ENCODE measurements around the gene PTPRU.

Gene PTPRU

DNA sequence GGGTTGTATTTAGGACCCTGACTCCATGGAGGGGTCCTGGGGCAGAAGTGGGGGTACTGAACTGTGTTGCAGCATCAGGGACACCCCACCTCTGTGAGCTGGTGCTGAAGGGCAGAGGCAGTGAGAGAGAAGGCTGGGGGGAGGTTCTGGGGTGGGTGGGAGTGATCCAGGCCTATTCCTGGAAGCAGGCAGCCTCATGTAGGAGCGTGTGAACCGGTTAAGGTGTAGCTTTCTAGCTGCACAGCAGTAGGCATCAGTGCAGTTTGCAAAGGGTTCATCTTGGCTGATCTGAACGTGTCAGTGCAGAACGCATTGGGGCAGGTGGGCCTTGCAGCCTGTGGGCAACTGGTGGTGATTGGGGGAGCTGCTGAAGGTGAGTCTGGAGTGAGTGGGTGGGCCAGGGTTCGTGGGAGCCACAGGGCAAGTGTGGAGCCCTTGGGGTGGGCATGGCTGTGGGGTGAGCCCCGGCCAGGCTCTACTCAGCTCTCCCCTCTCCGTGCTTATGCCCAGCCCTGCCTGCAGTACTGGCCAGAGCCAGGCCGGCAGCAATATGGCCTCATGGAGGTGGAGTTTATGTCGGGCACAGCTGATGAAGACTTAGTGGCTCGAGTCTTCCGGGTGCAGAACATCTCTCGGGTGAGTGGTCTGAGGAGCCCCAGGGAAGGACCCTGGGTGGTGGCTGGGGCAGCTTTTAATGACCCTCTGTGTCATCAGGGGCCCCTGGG lies 86.7 kb downstream of the PTPRU start:
- CTCF ChIA-PET = interaction anchor here (1.5 to 1.9 kb wide), 2 partner anchors 9 to 18 kb away, joined by 5 to 9 read pairs; no protein-coding TSS in a partner anchor

DNA sequence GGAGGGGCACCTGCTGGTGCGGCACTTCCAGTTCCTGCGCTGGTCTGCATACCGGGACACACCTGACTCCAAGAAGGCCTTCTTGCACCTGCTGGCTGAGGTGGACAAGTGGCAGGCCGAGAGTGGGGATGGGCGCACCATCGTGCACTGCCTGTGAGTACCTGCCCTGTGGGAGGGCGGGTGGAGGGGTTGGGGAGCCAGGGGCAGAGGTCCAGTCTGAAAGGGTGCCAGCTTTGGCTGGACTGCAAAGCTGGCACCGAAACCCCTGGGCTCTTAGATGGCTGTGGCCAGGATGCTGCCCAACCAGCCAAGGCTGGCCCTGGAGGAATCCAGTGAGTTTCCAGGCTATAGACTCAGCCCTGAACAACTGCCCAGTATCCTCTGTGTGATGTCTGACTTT lies 87.3 kb downstream of the PTPRU start:
- no peak for DNase-seq (ENCODE audit: low read depth, low spot score)
- H3K4me3 ChIP-seq (ENCODE audit: low read depth, low read length) = no peak overlapping the region
- POLR2A ChIA-PET = no interaction called here
- CTCF ChIA-PET = no interaction called here
- TF ChIP-seq, protein P1, sequence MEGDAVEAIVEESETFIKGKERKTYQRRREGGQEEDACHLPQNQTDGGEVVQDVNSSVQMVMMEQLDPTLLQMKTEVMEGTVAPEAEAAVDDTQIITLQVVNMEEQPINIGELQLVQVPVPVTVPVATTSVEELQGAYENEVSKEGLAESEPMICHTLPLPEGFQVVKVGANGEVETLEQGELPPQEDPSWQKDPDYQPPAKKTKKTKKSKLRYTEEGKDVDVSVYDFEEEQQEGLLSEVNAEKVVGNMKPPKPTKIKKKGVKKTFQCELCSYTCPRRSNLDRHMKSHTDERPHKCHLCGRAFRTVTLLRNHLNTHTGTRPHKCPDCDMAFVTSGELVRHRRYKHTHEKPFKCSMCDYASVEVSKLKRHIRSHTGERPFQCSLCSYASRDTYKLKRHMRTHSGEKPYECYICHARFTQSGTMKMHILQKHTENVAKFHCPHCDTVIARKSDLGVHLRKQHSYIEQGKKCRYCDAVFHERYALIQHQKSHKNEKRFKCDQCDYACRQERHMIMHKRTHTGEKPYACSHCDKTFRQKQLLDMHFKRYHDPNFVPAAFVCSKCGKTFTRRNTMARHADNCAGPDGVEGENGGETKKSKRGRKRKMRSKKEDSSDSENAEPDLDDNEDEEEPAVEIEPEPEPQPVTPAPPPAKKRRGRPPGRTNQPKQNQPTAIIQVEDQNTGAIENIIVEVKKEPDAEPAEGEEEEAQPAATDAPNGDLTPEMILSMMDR (IDR thresholded peaks at IDR 0.05; ENCODE audit: insufficient read depth, low read length, missing control alignments) = no peak

More for the DNA sequence above, 86.7 kb downstream of the PTPRU start:
- POLR2A ChIA-PET = no interaction called here
- no peak overlapping the region for H3K4me3 ChIP-seq (ENCODE audit: low read depth, low read length)
- TF ChIP-seq, protein P1 (IDR thresholded peaks at IDR 0.05; ENCODE audit: insufficient read depth, low read length, missing control alignments) = no peak
- DNase-seq (ENCODE audit: low read depth, low spot score) = no peak

DNA sequence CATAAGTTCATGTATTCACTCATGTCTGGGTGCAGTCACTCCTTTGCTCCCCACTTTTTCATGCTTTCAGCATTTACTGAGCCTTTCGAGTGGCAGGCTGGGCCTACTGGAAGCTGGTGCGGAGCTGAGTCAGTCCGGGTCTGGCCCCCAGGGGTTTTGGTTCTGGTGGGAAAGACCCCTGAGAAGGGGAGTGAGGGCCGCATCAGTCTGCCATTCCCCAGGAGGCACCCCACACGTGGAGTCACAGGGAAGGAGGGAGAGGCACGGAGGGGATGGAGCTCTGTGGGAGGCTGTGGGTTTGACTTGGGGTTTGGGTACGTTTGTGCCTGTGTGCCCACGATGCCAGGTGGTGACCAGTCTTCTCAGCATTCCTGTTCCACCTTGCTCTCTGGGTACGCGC lies 87.9 kb downstream of the PTPRU start:
- no peak overlapping the region for H3K4me3 ChIP-seq (ENCODE audit: low read depth, low read length)
- TF ChIP-seq, protein P1 (IDR thresholded peaks at IDR 0.05; ENCODE audit: insufficient read depth, low read length, missing control alignments) = no peak
- ChIA-PET POLR2A (no interaction called here), CTCF (no interaction called here)
- DNase-seq (ENCODE audit: low read depth, low spot score) = no peak

DNA sequence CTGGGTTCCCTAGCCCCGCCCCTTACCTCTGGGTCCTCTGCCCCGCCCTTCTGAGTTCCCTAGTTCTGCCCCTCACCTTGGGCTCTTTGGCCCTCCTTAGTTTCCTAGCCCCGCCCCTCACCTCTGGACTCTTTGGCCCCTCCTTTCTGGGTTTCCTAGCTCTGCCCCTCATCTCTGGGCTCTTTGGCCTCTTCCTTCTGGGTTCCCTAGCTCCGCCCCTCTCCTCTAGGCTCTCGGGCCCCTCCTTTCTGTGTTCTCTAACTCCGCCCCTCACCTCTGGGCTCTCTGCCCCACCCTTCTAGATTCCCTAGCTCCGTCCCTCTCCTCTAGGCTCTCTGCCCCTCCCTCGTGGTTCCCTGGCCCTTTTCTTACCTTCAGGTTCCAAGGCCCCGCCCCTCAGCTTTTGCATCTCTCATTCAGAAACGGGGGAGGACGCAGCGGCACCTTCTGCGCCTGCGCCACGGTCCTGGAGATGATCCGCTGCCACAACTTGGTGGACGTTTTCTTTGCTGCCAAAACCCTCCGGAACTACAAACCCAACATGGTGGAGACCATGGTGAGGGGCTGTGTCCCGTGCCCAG lies 88.5 kb downstream of the PTPRU start:
- no peak for DNase-seq (ENCODE audit: low read depth, low spot score)
- TF ChIP-seq, protein P1 (IDR thresholded peaks at IDR 0.05; ENCODE audit: insufficient read depth, low read length, missing control alignments) = no peak
- CTCF ChIA-PET = interaction anchor here (0.8 kb wide), 1 partner anchor 9 kb away, joined by 3 read pairs; no protein-coding TSS in a partner anchor
- H3K4me3 ChIP-seq (ENCODE audit: low read depth, low read length) = no peak overlapping the region
- POLR2A ChIA-PET = no interaction called here

DNA sequence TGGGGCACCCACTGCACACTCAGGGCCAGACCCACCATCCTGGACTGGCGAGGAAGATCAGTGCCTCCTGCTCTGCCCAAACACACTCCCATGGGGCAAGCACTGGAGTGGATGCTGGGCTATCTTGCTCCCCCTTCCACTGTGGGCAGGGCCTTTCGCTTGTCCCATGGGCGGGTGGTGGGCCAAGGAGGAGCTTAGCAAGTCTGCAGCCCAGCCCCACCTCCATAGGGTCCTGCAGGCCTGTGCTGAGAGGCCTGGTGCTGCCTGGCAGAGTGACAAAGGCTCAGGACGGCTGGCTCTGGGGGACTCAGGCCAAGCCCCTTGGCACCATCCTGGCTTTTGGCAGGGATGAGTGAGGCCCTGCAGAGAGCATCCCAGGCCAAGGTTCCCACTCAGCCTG lies 89.4 kb downstream of the PTPRU start:
- TF ChIP-seq, protein P1 (IDR thresholded peaks at IDR 0.05; ENCODE audit: insufficient read depth, low read length, missing control alignments) = no peak
- CTCF ChIA-PET = no interaction called here
- H3K4me3 ChIP-seq (ENCODE audit: low read depth, low read length) = no peak overlapping the region
- POLR2A ChIA-PET = no interaction called here
- no peak for DNase-seq (ENCODE audit: low read depth, low spot score)

DNA sequence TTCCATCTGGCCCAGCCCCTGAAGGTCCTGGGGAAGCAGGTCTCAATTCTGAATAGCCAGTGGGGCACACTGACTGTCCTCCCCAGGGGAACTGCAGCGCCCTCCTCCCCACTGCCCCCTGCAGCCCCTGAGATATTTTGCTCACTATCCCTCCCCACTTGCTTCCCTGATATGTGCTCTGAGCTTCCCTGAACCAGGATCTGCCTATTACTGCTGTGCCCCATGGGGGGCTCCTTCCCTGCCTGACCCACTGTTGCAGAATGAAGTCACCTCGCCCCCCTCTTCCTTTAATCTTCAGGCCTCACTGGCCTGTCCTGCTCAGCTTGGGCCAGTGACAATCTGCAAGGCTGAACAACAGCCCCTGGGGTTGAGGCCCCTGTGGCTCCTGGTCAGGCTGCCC lies 89.8 kb downstream of the PTPRU start:
- ChIA-PET CTCF (no interaction called here), POLR2A (no interaction called here)
- no peak overlapping the region for H3K4me3 ChIP-seq (ENCODE audit: low read depth, low read length)
- TF ChIP-seq, protein P1 (IDR thresholded peaks at IDR 0.05; ENCODE audit: insufficient read depth, low read length, missing control alignments) = no peak
- DNase-seq (ENCODE audit: low read depth, low spot score) = no peak
